H9 (cell line): ENCODE results near the gene TBX1. TPM values are rescaled to one million over a fixed set of nuclear protein-coding genes. Genes with fewer than 3 reads are reported as not detected.

Experiments used
- DNase-seq: peaks from one replicate; pipeline ENCODE4 v3.0.0-alpha.2; 2017
- H2AFZ ChIP-seq: one replicate; pipeline ENCODE4 v1.6.1; 2013; ENCODE audit warnings: mild to moderate bottlenecking, low read length, control low read depth, moderate library complexity
- H2AK5ac ChIP-seq: 2 replicates; pipeline ENCODE4 v1.6.1; 2013; ENCODE audit warnings: low read length, control low read depth, mixed read lengths; ENCODE audit not compliant: insufficient read length
- H2BK120ac ChIP-seq: one replicate; pipeline ENCODE4 v1.6.1; 2013; ENCODE audit warnings: low read depth, mild to moderate bottlenecking, low read length, control low read depth, inconsistent platforms; ENCODE audit not compliant: poor library complexity, severe bottlenecking
- H2BK12ac ChIP-seq: 2 replicates; pipeline ENCODE4 v1.6.1; 2013; ENCODE audit warnings: low read length, control low read depth, mixed read lengths, low read depth; ENCODE audit not compliant: insufficient read length
- H2BK15ac ChIP-seq: 2 replicates; pipeline ENCODE4 v1.6.1; 2013; ENCODE audit warnings: low read depth, low read length, control low read depth
- H2BK20ac ChIP-seq: one replicate; pipeline ENCODE4 v1.6.1; 2013; ENCODE audit warnings: low read depth, mild to moderate bottlenecking, low read length, control low read depth, inconsistent platforms; ENCODE audit not compliant: poor library complexity, severe bottlenecking
- H2BK5ac ChIP-seq: 2 replicates; pipeline ENCODE4 v1.6.1; 2013; ENCODE audit warnings: low read length, control low read depth, mixed read lengths; ENCODE audit not compliant: insufficient read length
- H3K14ac ChIP-seq: 2 replicates; pipeline ENCODE4 v1.6.1; 2013; ENCODE audit warnings: low read length, control low read depth; ENCODE audit not compliant: insufficient read depth
- H3K18ac ChIP-seq: 2 replicates; pipeline ENCODE4 v1.6.1; 2013; ENCODE audit warnings: low read depth, mild to moderate bottlenecking, mixed read lengths, low read length, control low read depth; ENCODE audit not compliant: insufficient read length
- H3K23ac ChIP-seq: 2 replicates; pipeline ENCODE4 v1.6.1; 2013; ENCODE audit warnings: low read length, control low read depth, mixed read lengths, low read depth; ENCODE audit not compliant: insufficient read length
- H3K23me2 ChIP-seq: 2 replicates; pipeline ENCODE4 v1.6.1; 2013; ENCODE audit warnings: low read depth, mild to moderate bottlenecking, mixed read lengths, low read length, control low read depth; ENCODE audit not compliant: insufficient read length, poor library complexity, severe bottlenecking
- H3K27ac ChIP-seq: 2 replicates; pipeline ENCODE4 v1.5.1; 2013; ENCODE audit warnings: low read length, control low read depth, mixed read lengths, low read depth; ENCODE audit not compliant: insufficient read length
- H3K27me3 ChIP-seq: 2 replicates; pipeline ENCODE4 v1.6.1; 2013; ENCODE audit warnings: low read length, control low read depth, inconsistent platforms; ENCODE audit not compliant: insufficient read depth
- H3K4ac ChIP-seq: 2 replicates; pipeline ENCODE4 v1.6.1; 2013; ENCODE audit warnings: low read depth, mild to moderate bottlenecking, control low read depth, inconsistent platforms, low read length, moderate library complexity
- H3K4me1 ChIP-seq: 2 replicates; pipeline ENCODE4 v1.6.1; 2013; ENCODE audit warnings: low read length, control low read depth, inconsistent platforms; ENCODE audit not compliant: insufficient read depth
- H3K4me2 ChIP-seq: 2 replicates; pipeline ENCODE4 v1.6.1; 2013; ENCODE audit warnings: low read length, control low read depth, mixed read lengths; ENCODE audit not compliant: insufficient read length, insufficient read depth
- H3K56ac ChIP-seq: 2 replicates; pipeline ENCODE4 v1.6.1; 2013; ENCODE audit warnings: low read depth, mild to moderate bottlenecking, mixed read lengths, low read length, control low read depth; ENCODE audit not compliant: insufficient read length
- H3K79me1 ChIP-seq: 2 replicates; pipeline ENCODE4 v1.6.1; 2013; ENCODE audit warnings: low read depth, mild to moderate bottlenecking, moderate library complexity, low read length, control low read depth, inconsistent platforms; ENCODE audit not compliant: insufficient read depth, poor library complexity, severe bottlenecking
- H3K79me2 ChIP-seq: 2 replicates; pipeline ENCODE4 v1.6.1; 2013; ENCODE audit warnings: low read length, control low read depth, inconsistent platforms; ENCODE audit not compliant: insufficient read depth
- H3K9ac ChIP-seq: 2 replicates; pipeline ENCODE4 v1.6.1; 2013; ENCODE audit warnings: low read length, control low read depth, mixed read lengths; ENCODE audit not compliant: insufficient read length; ENCODE audit errors: extremely low read depth
- H3K9me3 ChIP-seq: one replicate; pipeline ENCODE4 v1.6.1; 2013; ENCODE audit warnings: low read depth, low read length, inconsistent platforms; ENCODE audit not compliant: control insufficient read depth
- H3T11ph ChIP-seq: one replicate; pipeline ENCODE4 v1.6.1; 2013; ENCODE audit warnings: mild to moderate bottlenecking, low read length, control low read depth, inconsistent platforms
- H4K20me1 ChIP-seq: one replicate; pipeline ENCODE4 v1.6.1; 2013; ENCODE audit not compliant: control insufficient read depth, insufficient read length, insufficient read depth
- H4K5ac ChIP-seq: 2 replicates; pipeline ENCODE4 v1.6.1; 2013; ENCODE audit warnings: low read depth, mild to moderate bottlenecking, mixed read lengths, low read length, control low read depth; ENCODE audit not compliant: insufficient read length
- H4K8ac ChIP-seq: replicated peaks from 2 replicates; pipeline ENCODE4 v1.6.1; 2013; ENCODE audit warnings: low read length, control low read depth, mixed read lengths, low read depth; ENCODE audit not compliant: insufficient read length
- H4K91ac ChIP-seq: 2 replicates; pipeline ENCODE4 v1.6.1; 2013; ENCODE audit warnings: low read depth, mild to moderate bottlenecking, moderate library complexity, mixed read lengths, low read length, control low read depth; ENCODE audit not compliant: insufficient read length
- H3K27ac Mint-ChIP-seq, 3 experiments: 2 replicates in 2 of 3; 3 replicates in 1 of 3; pipeline ENCODE4 v1.8.0; 2020 to 2021; ENCODE audit warnings: mixed read lengths in 3 of 3, mild to moderate bottlenecking in 1 of 3, moderate library complexity in 1 of 3
- H3K27me3 Mint-ChIP-seq: 2 replicates; pipeline ENCODE4 v1.8.0; 2021; ENCODE audit warnings: low read depth, mild to moderate bottlenecking, moderate library complexity, mixed read lengths
- H3K36me3 Mint-ChIP-seq, 3 experiments: 2 replicates in 2 of 3; 3 replicates in 1 of 3; pipeline ENCODE4 v1.8.0; 2020 to 2021; ENCODE audit warnings: low read depth in 3 of 3, mixed read lengths in 3 of 3; ENCODE audit not compliant: insufficient read depth in 1 of 3
- H3K4me1 Mint-ChIP-seq, 2 experiments: 2 replicates each; pipeline ENCODE4 v1.8.0; 2020; ENCODE audit warnings: mixed read lengths in 2 of 2
- H3K4me3 Mint-ChIP-seq, 2 experiments: 2 replicates in 1 of 2; 3 replicates in 1 of 2; pipeline ENCODE4 v1.8.0; 2020 to 2021; ENCODE audit warnings: mild to moderate bottlenecking in 2 of 2, mixed read lengths in 2 of 2, moderate library complexity in 1 of 2
- H3K9me3 Mint-ChIP-seq, 2 experiments: 2 replicates in 1 of 2; 3 replicates in 1 of 2; pipeline ENCODE4 v1.8.0; 2020; ENCODE audit warnings: mild to moderate bottlenecking in 2 of 2, mixed read lengths in 2 of 2, moderate library complexity in 1 of 2
- WGBS: extraction: QIAGEN DNeasy Blood & Tissue Kit; methylation state at CpG from one replicate; pipeline ENCODE4 v1.1.7; 2013; ENCODE audit warnings: missing lambda C conversion rate, low lambda C conversion rate, mixed read lengths; ENCODE audit not compliant: insufficient read length; ENCODE audit errors: extremely low coverage; 5-methylcytosine and 5-hydroxymethylcytosine counted together
- total RNA-seq: library from RNA; stranded (reverse); gene quantifications from 2 replicates; pipeline ENCODE4 v1.2.1, GENCODE V29; 2021
- TF ChIP-seq, protein P1 (sequence below): fragments of 200-600 bp; sonication (generic); conservative IDR thresholded peaks from 3 replicates; pipeline ENCODE4 v1.8.0; 2021; ENCODE audit warnings: antibody characterized with exemption, mild to moderate bottlenecking

The TBX1 gene
- total RNA-seq, 1 experiment from 2014 or later, result 2.2 TPM

DNA sequence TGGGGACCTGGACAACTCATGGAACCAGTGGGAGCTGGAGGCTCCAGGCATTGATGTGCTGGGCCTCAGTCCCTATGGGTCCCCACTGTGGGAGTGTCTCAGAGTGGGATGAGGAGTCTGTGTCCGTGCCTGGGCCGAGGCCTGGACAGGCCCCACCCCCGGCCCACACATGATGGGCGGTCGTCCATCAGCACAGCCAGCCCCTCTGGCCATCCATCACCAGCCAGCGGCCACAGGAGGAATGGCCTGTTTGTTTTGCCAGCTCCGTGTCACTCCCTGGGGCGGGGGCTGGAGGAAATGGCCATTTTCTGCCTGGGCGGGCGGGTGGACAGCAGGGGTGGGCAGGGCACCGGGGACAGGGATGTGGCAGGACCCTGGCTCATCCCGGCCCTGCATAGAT lies 13.0 kb upstream of the TBX1 start:
- Histone ChIP-seq H4K91ac (no peak overlapping the region), H3K4ac (no peak overlapping the region), H2BK120ac (no peak overlapping the region), H3K79me2 (no peaks in the 10 kb centered on the region), H3K14ac (no peak overlapping the region), H3K79me1 (no peaks in the 10 kb centered on the region), H4K20me1 (no peaks in the 10 kb centered on the region), H2BK12ac (no peak overlapping the region), H3K4me1 (no peaks in the 10 kb centered on the region), H2BK20ac (no peak overlapping the region), H3K27me3 (no peaks in the 10 kb centered on the region; the same call in 1 of the 2 replicates), H4K5ac (no peak overlapping the region), H3K27ac (no peak overlapping the region), H3K9ac (no peak overlapping the region), H3K4me2 (no peak overlapping the region), H2BK15ac (no peak overlapping the region), H3K18ac (no peak overlapping the region), H3K9me3 (no peaks in the 10 kb centered on the region), H4K8ac (no peak overlapping the region), H3K23me2 (no peaks in the 10 kb centered on the region), H2AFZ (no peak overlapping the region), H3K23ac (no peak overlapping the region), H2BK5ac (no peak overlapping the region), H2AK5ac (no peak overlapping the region), H3T11ph (no peak overlapping the region), H3K56ac (no peak overlapping the region)
- peaks cover 7 to 19% of the 10 kb centered on the region in 2 experiments for H3K4me1 Mint-ChIP-seq
- H3K27me3 Mint-ChIP-seq, result peaks cover 23% of the 10 kb centered on the region
- WGBS, result no CpG with 5 or more reads among the region's 12 CpGs
- no peaks in the 10 kb centered on the region for H3K36me3 Mint-ChIP-seq
- no peak overlapping the region for H3K27ac Mint-ChIP-seq
- TF ChIP-seq, protein P1, sequence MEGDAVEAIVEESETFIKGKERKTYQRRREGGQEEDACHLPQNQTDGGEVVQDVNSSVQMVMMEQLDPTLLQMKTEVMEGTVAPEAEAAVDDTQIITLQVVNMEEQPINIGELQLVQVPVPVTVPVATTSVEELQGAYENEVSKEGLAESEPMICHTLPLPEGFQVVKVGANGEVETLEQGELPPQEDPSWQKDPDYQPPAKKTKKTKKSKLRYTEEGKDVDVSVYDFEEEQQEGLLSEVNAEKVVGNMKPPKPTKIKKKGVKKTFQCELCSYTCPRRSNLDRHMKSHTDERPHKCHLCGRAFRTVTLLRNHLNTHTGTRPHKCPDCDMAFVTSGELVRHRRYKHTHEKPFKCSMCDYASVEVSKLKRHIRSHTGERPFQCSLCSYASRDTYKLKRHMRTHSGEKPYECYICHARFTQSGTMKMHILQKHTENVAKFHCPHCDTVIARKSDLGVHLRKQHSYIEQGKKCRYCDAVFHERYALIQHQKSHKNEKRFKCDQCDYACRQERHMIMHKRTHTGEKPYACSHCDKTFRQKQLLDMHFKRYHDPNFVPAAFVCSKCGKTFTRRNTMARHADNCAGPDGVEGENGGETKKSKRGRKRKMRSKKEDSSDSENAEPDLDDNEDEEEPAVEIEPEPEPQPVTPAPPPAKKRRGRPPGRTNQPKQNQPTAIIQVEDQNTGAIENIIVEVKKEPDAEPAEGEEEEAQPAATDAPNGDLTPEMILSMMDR, result no peak
- no peak for DNase-seq
- no peak overlapping the region for H3K4me3 Mint-ChIP-seq
- no peaks in the 10 kb centered on the region; a peak in 1 of 5 replicates for H3K9me3 Mint-ChIP-seq
